ENCODE data around the gene ACOX2. TPM values are rescaled to one million over a fixed set of nuclear protein-coding genes. Genes with fewer than 3 reads are reported as not detected.

ACOX2 gene
- total RNA-seq, 1 donor = 0.73 TPM

GRCh38 chr3:58514405-58514804 is 22.6 kb downstream of the ACOX2 start:
- Histone ChIP-seq H3K9me3 (ENCODE audit: low read depth, low read length) (no peaks in the 10 kb centered on the region), H3K27me3 (ENCODE audit: insufficient read depth, low read length) (no peaks in the 10 kb centered on the region), H3K4me1 (ENCODE audit: insufficient read depth, low read length) (no peaks in the 10 kb centered on the region), H3K4me3 (ENCODE audit: low read length) (no peak overlapping the region)

- no peak overlapping the region for H3K4me3 ChIP-seq (ENCODE audit: low read length)
- no peaks in the 10 kb centered on the region for H3K4me1 ChIP-seq (ENCODE audit: insufficient read depth, low read length)
- no peaks in the 10 kb centered on the region for H3K9me3 ChIP-seq (ENCODE audit: low read depth, low read length)
- no peaks in the 10 kb centered on the region for H3K27me3 ChIP-seq (ENCODE audit: insufficient read depth, low read length)
Measured at GRCh38 chr3:58508437-58508836, 28.6 kb downstream of the ACOX2 start.

- peaks cover 4% of the 10 kb centered on the region for H3K4me1 ChIP-seq (ENCODE audit: insufficient read depth, low read length)
- H3K9me3 ChIP-seq (ENCODE audit: low read depth, low read length) = no peaks in the 10 kb centered on the region
- H3K4me3 ChIP-seq (ENCODE audit: low read length) = no peak overlapping the region
- H3K27me3 ChIP-seq (ENCODE audit: insufficient read depth, low read length) = no peaks in the 10 kb centered on the region
Measured at GRCh38 chr3:58507356-58508078, 29.5 kb downstream of the ACOX2 start.

GRCh38 chr3:58502872-58503271 is 34.1 kb downstream of the ACOX2 start:
- H3K4me1 ChIP-seq (ENCODE audit: insufficient read depth, low read length) = peaks cover 4% of the 10 kb centered on the region

GRCh38 chr3:58497097-58497496 is 39.9 kb downstream of the ACOX2 start:
- H3K4me1 ChIP-seq (ENCODE audit: insufficient read depth, low read length) = peaks cover 19% of the 10 kb centered on the region
- no peaks in the 10 kb centered on the region for H3K9me3 ChIP-seq (ENCODE audit: low read depth, low read length)
- H3K4me3 ChIP-seq (ENCODE audit: low read length) = no peak overlapping the region
- no peaks in the 10 kb centered on the region for H3K27me3 ChIP-seq (ENCODE audit: insufficient read depth, low read length)

More at GRCh38 chr3:58502872-58503271, 34.1 kb downstream of the ACOX2 start:
- Histone ChIP-seq H3K27me3 (ENCODE audit: insufficient read depth, low read length) (no peaks in the 10 kb centered on the region), H3K9me3 (ENCODE audit: low read depth, low read length) (no peaks in the 10 kb centered on the region), H3K4me3 (ENCODE audit: low read length) (no peak overlapping the region)

- no peaks in the 10 kb centered on the region for H3K9me3 ChIP-seq (ENCODE audit: low read depth, low read length)
- H3K4me3 ChIP-seq (ENCODE audit: low read length) = no peak overlapping the region
- peaks cover 21% of the 10 kb centered on the region for H3K4me1 ChIP-seq (ENCODE audit: insufficient read depth, low read length)
- no peaks in the 10 kb centered on the region for H3K27me3 ChIP-seq (ENCODE audit: insufficient read depth, low read length)
Measured at GRCh38 chr3:58496206-58496857, 40.7 kb downstream of the ACOX2 start.

GRCh38 chr3:58495101-58495500 is 41.9 kb downstream of the ACOX2 start:
- H3K4me1 ChIP-seq (ENCODE audit: insufficient read depth, low read length) = peaks cover 28% of the 10 kb centered on the region
- no peak overlapping the region for H3K4me3 ChIP-seq (ENCODE audit: low read length)
- no peaks in the 10 kb centered on the region for H3K27me3 ChIP-seq (ENCODE audit: insufficient read depth, low read length)
- no peaks in the 10 kb centered on the region for H3K9me3 ChIP-seq (ENCODE audit: low read depth, low read length)

GRCh38 chr3:58494107-58494506 is 42.9 kb downstream of the ACOX2 start:
- Histone ChIP-seq H3K27me3 (ENCODE audit: insufficient read depth, low read length) (no peaks in the 10 kb centered on the region), H3K9me3 (ENCODE audit: low read depth, low read length) (no peaks in the 10 kb centered on the region), H3K4me3 (ENCODE audit: low read length) (no peak overlapping the region), H3K4me1 (ENCODE audit: insufficient read depth, low read length) (peaks cover 28% of the 10 kb centered on the region)

GRCh38 chr3:58492494-58492905 is 44.5 kb downstream of the ACOX2 start:
- H3K4me3 ChIP-seq (ENCODE audit: low read length) = peak overlapping the region; percentile 71

GRCh38 chr3:58491506-58492402 is 45.2 kb downstream of the ACOX2 start, which contains the start of gene KCTD6:
Gene KCTD6, plus strand, starts transcription at chr3:58492096. Its CDS starts 6,660 bp downstream, at chr3:58498756.
- Histone ChIP-seq H3K9me3 (ENCODE audit: low read depth, low read length) (no peaks in the 10 kb centered on the region), H3K4me1 (ENCODE audit: insufficient read depth, low read length) (peaks cover 43% of the 10 kb centered on the region), H3K4me3 (ENCODE audit: low read length) (peak within 1 kb of the TSS; percentile 71), H3K27me3 (ENCODE audit: insufficient read depth, low read length) (no peaks in the 10 kb centered on the region)

More at GRCh38 chr3:58492494-58492905, 44.5 kb downstream of the ACOX2 start:
- H3K4me1 ChIP-seq (ENCODE audit: insufficient read depth, low read length) = peaks cover 35% of the 10 kb centered on the region
- H3K27me3 ChIP-seq (ENCODE audit: insufficient read depth, low read length) = no peaks in the 10 kb centered on the region
- H3K9me3 ChIP-seq (ENCODE audit: low read depth, low read length) = no peaks in the 10 kb centered on the region

- Histone ChIP-seq H3K27me3 (ENCODE audit: insufficient read depth, low read length) (no peaks in the 10 kb centered on the region), H3K4me1 (ENCODE audit: insufficient read depth, low read length) (peaks cover 50% of the 10 kb centered on the region), H3K9me3 (ENCODE audit: low read depth, low read length) (no peaks in the 10 kb centered on the region), H3K4me3 (ENCODE audit: low read length) (peak overlapping the region; percentile 30)
Measured at GRCh38 chr3:58490860-58491501, 46.0 kb downstream of the ACOX2 start.

GRCh38 chr3:58488967-58489366 is 48.0 kb downstream of the ACOX2 start:
- Histone ChIP-seq H3K4me3 (ENCODE audit: low read length) (no peak overlapping the region), H3K27me3 (ENCODE audit: insufficient read depth, low read length) (no peaks in the 10 kb centered on the region)

GRCh38 chr3:58487140-58487886 is 49.7 kb downstream of the ACOX2 start:
- Histone ChIP-seq H3K9me3 (ENCODE audit: low read depth, low read length) (no peaks in the 10 kb centered on the region), H3K4me3 (ENCODE audit: low read length) (no peak overlapping the region), H3K27me3 (ENCODE audit: insufficient read depth, low read length) (no peaks in the 10 kb centered on the region), H3K4me1 (ENCODE audit: insufficient read depth, low read length) (peaks cover 65% of the 10 kb centered on the region)

More at GRCh38 chr3:58488967-58489366, 48.0 kb downstream of the ACOX2 start:
- Histone ChIP-seq H3K9me3 (ENCODE audit: low read depth, low read length) (no peaks in the 10 kb centered on the region), H3K4me1 (ENCODE audit: insufficient read depth, low read length) (peaks cover 67% of the 10 kb centered on the region)

Data from mononuclear cell (primary cell).